PC-9 (cell line): ENCODE results near the gene RBMS1. TPM values are rescaled to one million over a fixed set of nuclear protein-coding genes. Genes with fewer than 3 reads are reported as not detected.

Experiments
- BruUV-seq: library from RNA; stranded (reverse); fragments of 400-500 nt; replicated peaks from 2 replicates; lab custom pipeline; 2021; lab: Mats Ljungman, UMichigan
- CTCF ChIA-PET: fragments of 300-600 bp; sonication (Branson Sonifier 250); formaldehyde crosslinking; loops from one replicate; lab custom pipeline; 2022; ENCODE audit warnings: antibody characterized with exemption; lab: Charles Lee
- POLR2A ChIA-PET: fragments of 300-600 bp; sonication (Branson Sonifier 250); formaldehyde crosslinking; loops from one replicate; lab custom pipeline; 2022; ENCODE audit warnings: antibody characterized with exemption; ENCODE audit not compliant: unreplicated experiment; lab: Charles Lee
- DNase-seq, 2 experiments: peaks; one replicate each; pipeline versions ENCODE4 v3.0.0 to v3.0.0-alpha.2; 2015 to 2022; ENCODE audit warnings: mixed read lengths in 1 of 2
- H2AFZ ChIP-seq: fragments of 200-600 bp; sonication (generic); 2 replicates; pipeline ENCODE4 v1.8.1; 2017; ENCODE audit warnings: antibody characterized with exemption
- H3F3A ChIP-seq: fragments of 200-600 bp; sonication (generic); 2 replicates; pipeline ENCODE4 v1.8.1; 2017; ENCODE audit warnings: antibody characterized with exemption, mild to moderate bottlenecking, low read depth; ENCODE audit not compliant: insufficient read depth
- H3K27ac ChIP-seq: fragments of 200-600 bp; sonication (generic); 2 replicates; pipeline ENCODE4 v1.6.1; 2016; ENCODE audit warnings: mixed run types
- H3K27me3 ChIP-seq: fragments of 200-600 bp; sonication (generic); 2 replicates; pipeline ENCODE4 v1.6.1; 2016; ENCODE audit warnings: low read depth, mixed run types; ENCODE audit not compliant: insufficient read depth
- H3K36me3 ChIP-seq: fragments of 200-600 bp; sonication (generic); 2 replicates; pipeline ENCODE4 v1.6.1; 2016; ENCODE audit warnings: low read depth, mixed run types
- H3K4me1 ChIP-seq: fragments of 200-600 bp; sonication (generic); replicated peaks from 2 replicates; pipeline ENCODE4 v1.6.1; 2016; ENCODE audit warnings: mixed run types; ENCODE audit not compliant: insufficient read depth
- H3K4me2 ChIP-seq: fragments of 200-600 bp; sonication (generic); 2 replicates; pipeline ENCODE4 v1.6.1; 2017; ENCODE audit warnings: mixed run types
- H3K4me3 ChIP-seq: fragments of 200-600 bp; sonication (generic); 2 replicates; pipeline ENCODE4 v1.6.1; 2016; ENCODE audit warnings: mixed run types
- H3K79me2 ChIP-seq: fragments of 200-600 bp; sonication (generic); 2 replicates; pipeline ENCODE4 v1.6.1; 2017; ENCODE audit warnings: low read depth, mixed run types
- H3K9me2 ChIP-seq: fragments of 200-600 bp; sonication (generic); 2 replicates; pipeline ENCODE4 v1.8.1; 2017; ENCODE audit warnings: mild to moderate bottlenecking; ENCODE audit not compliant: insufficient read depth
- H3K9me3 ChIP-seq: fragments of 200-600 bp; sonication (generic); 2 replicates; pipeline ENCODE4 v1.8.1; 2016; ENCODE audit warnings: low read depth; ENCODE audit not compliant: insufficient read depth
- H4K20me1 ChIP-seq: fragments of 200-600 bp; sonication (generic); 2 replicates; pipeline ENCODE4 v1.8.1; 2017; ENCODE audit not compliant: insufficient read depth
- CTCF ChIP-seq: fragments of 200-600 bp; sonication (generic); conservative IDR thresholded peaks from 2 replicates; pipeline ENCODE4 v1.6.1; 2017; ENCODE audit warnings: mixed run types, antibody characterized with exemption, mild to moderate bottlenecking, moderate library complexity
- EZH2 ChIP-seq: fragments of 200-600 bp; sonication (generic); IDR thresholded peaks from 2 replicates; pipeline ENCODE4 v1.8.0; 2017; ENCODE audit warnings: antibody characterized with exemption, low read depth
- intact Hi-C: fragments of 100-400 bp; cut with micrococcal nuclease; formaldehyde crosslinking; loops from one replicate; pipeline ENCODE4 v1.10.0; 2022; ENCODE audit not compliant: unreplicated experiment
- total RNA-seq: library from RNA; stranded (reverse); gene quantifications from 2 replicates; pipeline ENCODE4 v1.2.3, GENCODE V29; 2021

Gene RBMS1
- total RNA-seq, 1 experiment from 2014 or later = 65.1 TPM

GRCh38 chr2:160305081-160305750 lies 188.4 kb downstream of the RBMS1 start:
- H3K27ac ChIP-seq = no peak overlapping the region

DNA sequence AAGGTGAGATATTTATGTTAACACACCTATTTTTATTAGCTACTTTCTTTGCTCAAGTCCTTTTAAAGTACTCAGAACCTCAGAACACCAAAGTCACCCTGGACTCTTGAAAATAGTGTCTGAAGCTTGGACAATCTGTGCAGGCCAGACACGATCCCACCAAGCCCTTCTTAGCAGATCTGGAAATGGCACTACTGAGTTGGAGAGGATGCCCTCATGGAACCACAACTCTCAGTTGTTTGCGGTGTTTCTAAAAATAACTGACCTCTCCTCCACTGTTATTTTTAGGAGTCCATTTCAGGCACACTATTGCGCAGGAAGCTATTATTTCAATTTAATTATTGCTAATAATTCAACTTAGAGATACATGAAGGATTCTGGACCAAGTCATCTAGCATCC lies 190.1 kb downstream of the RBMS1 start:
- no peak overlapping the region for H2AFZ ChIP-seq
- ChIA-PET CTCF (no interaction called here), POLR2A (interaction anchor here (0.7 kb wide), 1 partner anchor 660 kb away, joined by 7 read pairs; no protein-coding TSS in a partner anchor)
- no peaks in the 10 kb centered on the region for H3F3A ChIP-seq
- H3K27ac ChIP-seq = no peak overlapping the region
- no peaks in the 10 kb centered on the region for H3K9me2 ChIP-seq
- H3K4me3 ChIP-seq = no peak overlapping the region
- H4K20me1 ChIP-seq = no peaks in the 10 kb centered on the region
- H3K9me3 ChIP-seq = no peaks in the 10 kb centered on the region
- H3K36me3 ChIP-seq = peaks cover 22% of the 10 kb centered on the region
- no TSS peak for BruUV-seq
- H3K4me1 ChIP-seq = no peaks in the 10 kb centered on the region
- 0 out of 2 replicates have a peak, but pooled peaks cover 10% of the 10 kb centered on the region for H3K79me2 ChIP-seq
- TF ChIP-seq EZH2 = no peak
- TF ChIP-seq CTCF = no peak
- no peak overlapping the region for H3K4me2 ChIP-seq
- DNase-seq = no peak
- intact Hi-C loops = no loop called here
- H3K27me3 ChIP-seq = no peaks in the 10 kb centered on the region

More at GRCh38 chr2:160305081-160305750, 188.4 kb downstream of the RBMS1 start:
- ChIA-PET CTCF (no interaction called here), POLR2A (no interaction called here)
- Histone ChIP-seq H3K27me3 (no peaks in the 10 kb centered on the region), H4K20me1 (no peaks in the 10 kb centered on the region), H3K4me1 (no peaks in the 10 kb centered on the region), H2AFZ (no peak overlapping the region), H3K79me2 (0 out of 2 replicates have a peak, but pooled peaks cover 12% of the 10 kb centered on the region), H3F3A (no peaks in the 10 kb centered on the region), H3K9me3 (no peaks in the 10 kb centered on the region), H3K36me3 (0 out of 2 replicates have a peak, but pooled peaks cover 8% of the 10 kb centered on the region), H3K9me2 (no peaks in the 10 kb centered on the region), H3K4me2 (no peak overlapping the region), H3K4me3 (no peak overlapping the region)
- intact Hi-C loops = no loop called here
- no TSS peak for BruUV-seq
- TF ChIP-seq CTCF (no peak), EZH2 (no peak)
- no peak for DNase-seq

DNA sequence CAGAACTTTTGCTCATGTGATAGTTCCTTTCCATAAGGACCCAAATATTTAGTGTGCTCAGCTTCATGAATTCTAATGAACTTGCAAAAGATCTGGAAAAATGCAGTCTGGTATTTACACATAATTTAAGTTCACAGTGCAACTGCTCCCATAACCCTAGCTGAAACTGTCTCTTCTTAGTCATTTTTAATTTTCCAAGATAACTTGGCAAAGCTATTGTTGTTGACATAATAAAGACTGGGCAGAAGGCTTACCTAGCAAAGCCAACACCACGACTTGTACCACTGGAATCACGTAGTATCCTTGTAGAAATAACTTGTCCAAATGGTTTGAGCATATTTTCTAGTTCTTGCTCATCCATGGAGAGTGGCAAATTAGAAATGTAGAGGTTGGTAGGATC lies 190.5 kb downstream of the RBMS1 start:
- CTCF ChIA-PET = no interaction called here
- Histone ChIP-seq H3K9me2 (no peaks in the 10 kb centered on the region), H3K36me3 (peaks cover 22% of the 10 kb centered on the region), H4K20me1 (no peaks in the 10 kb centered on the region), H3K4me1 (no peaks in the 10 kb centered on the region), H3F3A (no peaks in the 10 kb centered on the region), H2AFZ (no peak overlapping the region), H3K79me2 (0 out of 2 replicates have a peak, but pooled peaks cover 6% of the 10 kb centered on the region), H3K27me3 (no peaks in the 10 kb centered on the region), H3K4me2 (no peak overlapping the region), H3K4me3 (no peak overlapping the region), H3K27ac (no peak overlapping the region), H3K9me3 (no peaks in the 10 kb centered on the region)
- intact Hi-C loops = no loop called here
- TF ChIP-seq EZH2 (no peak), CTCF (no peak)
- POLR2A ChIA-PET = no interaction called here
- BruUV-seq = no TSS peak
- no peak for DNase-seq
